Activated CD4-positive, alpha-beta T cell treated with anti-CD3 and anti-CD28 coated beads, Interleukin-2, amount 10 ng/mL, durations not matched to agents 24 days and 14 days (primary cell): ENCODE results near the gene HIVEP2. TPM values are rescaled to one million over a fixed set of nuclear protein-coding genes. Genes with fewer than 3 reads are reported as not detected.

Experiments used
- DNase-seq: peaks from one replicate; pipeline ENCODE4 v3.0.0; 2022
- H3K27ac Mint-ChIP-seq: one replicate; pipeline ENCODE4 v1.8.0; 2022; ENCODE audit warnings: mild to moderate bottlenecking, mixed read lengths
- H3K27me3 Mint-ChIP-seq: one replicate; pipeline ENCODE4 v1.8.0; 2022; ENCODE audit warnings: mixed read lengths
- H3K36me3 Mint-ChIP-seq: one replicate; pipeline ENCODE4 v1.8.0; 2022; ENCODE audit warnings: low read depth, mild to moderate bottlenecking, mixed read lengths
- H3K4me1 Mint-ChIP-seq: one replicate; pipeline ENCODE4 v1.8.0; 2021; ENCODE audit warnings: mixed read lengths
- H3K4me3 Mint-ChIP-seq: one replicate; pipeline ENCODE4 v1.8.0; 2022; ENCODE audit warnings: mild to moderate bottlenecking, moderate library complexity, mixed read lengths
- H3K9me3 Mint-ChIP-seq: one replicate; pipeline ENCODE4 v1.8.0; 2021; ENCODE audit warnings: mixed read lengths
- intact Hi-C: fragments of 100-400 bp; cut with micrococcal nuclease; formaldehyde crosslinking; loops from one replicate; pipeline ENCODE4 v1.15.1; 2023
- total RNA-seq: library from RNA; stranded (reverse); gene quantifications from 2 replicates; pipeline ENCODE4 v1.2.3, GENCODE V29; 2022

The HIVEP2 gene
- total RNA-seq, 1 donor from 2014 or later, result 27.1 TPM

- Mint-ChIP-seq H3K36me3 (no peaks in the 10 kb centered on the region), H3K4me3 (no peak overlapping the region), H3K27ac (no peak overlapping the region), H3K27me3 (no peaks in the 10 kb centered on the region), H3K4me1 (peaks cover 16% of the 10 kb centered on the region), H3K9me3 (no peaks in the 10 kb centered on the region)
- no peak for DNase-seq
- intact Hi-C loops, result no loop called here
Measured at GRCh38 chr6:142953373-142954273, 8.6 kb upstream of the HIVEP2 start.

GRCh38 chr6:142952614-142953013 lies 7.6 kb upstream of the HIVEP2 start:
- DNase-seq, result no peak
- intact Hi-C loops, result no loop called here
- H3K27me3 Mint-ChIP-seq, result no peaks in the 10 kb centered on the region
- H3K4me1 Mint-ChIP-seq, result peaks cover 23% of the 10 kb centered on the region
- H3K27ac Mint-ChIP-seq, result no peak overlapping the region
- no peaks in the 10 kb centered on the region for H3K9me3 Mint-ChIP-seq
- no peaks in the 10 kb centered on the region for H3K36me3 Mint-ChIP-seq
- H3K4me3 Mint-ChIP-seq, result no peak overlapping the region

- no peak for DNase-seq
- Mint-ChIP-seq H3K9me3 (no peaks in the 10 kb centered on the region), H3K27me3 (no peaks in the 10 kb centered on the region), H3K27ac (no peak overlapping the region), H3K36me3 (no peaks in the 10 kb centered on the region), H3K4me1 (peaks cover 25% of the 10 kb centered on the region), H3K4me3 (no peak overlapping the region)
- intact Hi-C loops, result no loop called here
Measured at GRCh38 chr6:142950291-142950690, 5.3 kb upstream of the HIVEP2 start.

- peak overlapping the region; percentile 82 for H3K4me3 Mint-ChIP-seq
- DNase-seq, result no peak
- H3K4me1 Mint-ChIP-seq, result peaks cover 37% of the 10 kb centered on the region
- peaks cover 5% of the 10 kb centered on the region for H3K36me3 Mint-ChIP-seq
- intact Hi-C loops, result loop anchor here (1.0 to 10.0 kb wide), 12 partner anchors 79 to 1267 kb away; partner anchors contain the start of genes ADAT2 and PEX3
- no peaks in the 10 kb centered on the region for H3K9me3 Mint-ChIP-seq
- peak overlapping the region; percentile 87 for H3K27ac Mint-ChIP-seq
- H3K27me3 Mint-ChIP-seq, result peaks cover 3% of the 10 kb centered on the region
Measured at GRCh38 chr6:142947714-142948480, 2.9 kb upstream of the HIVEP2 start.

GRCh38 chr6:142946924-142947713 lies 2.1 kb upstream of the HIVEP2 start:
- peaks cover 37% of the 10 kb centered on the region for H3K4me1 Mint-ChIP-seq
- DNase-seq, result peak; percentile 91
- peak overlapping the region; percentile 97 for H3K27ac Mint-ChIP-seq
- no peaks in the 10 kb centered on the region for H3K9me3 Mint-ChIP-seq
- H3K36me3 Mint-ChIP-seq, result peaks cover 5% of the 10 kb centered on the region
- peak overlapping the region; percentile 93 for H3K4me3 Mint-ChIP-seq
- peaks cover 3% of the 10 kb centered on the region for H3K27me3 Mint-ChIP-seq
- intact Hi-C loops, result loop anchor here (1.0 to 10.0 kb wide), 12 partner anchors 80 to 1268 kb away; partner anchors contain the start of genes ADAT2 and PEX3

GRCh38 chr6:142946181-142946923 lies 1.4 kb upstream of the HIVEP2 start:
- peak; percentile 95 for DNase-seq
- peak overlapping the region; percentile 93 for H3K4me3 Mint-ChIP-seq
- intact Hi-C loops, result loop anchor here (2.0 to 10.0 kb wide), 8 partner anchors 81 to 1268 kb away; partner anchors contain the start of genes ADAT2 and PEX3
- H3K36me3 Mint-ChIP-seq, result peaks cover 5% of the 10 kb centered on the region
- H3K27me3 Mint-ChIP-seq, result peaks cover 3% of the 10 kb centered on the region
- H3K27ac Mint-ChIP-seq, result peak overlapping the region; percentile 97
- H3K9me3 Mint-ChIP-seq, result no peaks in the 10 kb centered on the region
- H3K4me1 Mint-ChIP-seq, result peaks cover 42% of the 10 kb centered on the region

GRCh38 chr6:142945446-142946180 lies 637 bp upstream of the HIVEP2 start:
- H3K9me3 Mint-ChIP-seq, result no peaks in the 10 kb centered on the region
- DNase-seq, result peak; percentile 85
- peak overlapping the region; percentile 97 for H3K27ac Mint-ChIP-seq
- intact Hi-C loops, result loop anchor here (2.0 to 10.0 kb wide), 9 partner anchors 82 to 1269 kb away; partner anchors contain the start of genes ADAT2 and PEX3
- H3K4me3 Mint-ChIP-seq, result peak overlapping the region; percentile 93
- H3K36me3 Mint-ChIP-seq, result peaks cover 5% of the 10 kb centered on the region
- H3K27me3 Mint-ChIP-seq, result peaks cover 3% of the 10 kb centered on the region
- H3K4me1 Mint-ChIP-seq, result peaks cover 46% of the 10 kb centered on the region

GRCh38 chr6:142944124-142945048 lies 590 bp downstream of the HIVEP2 start:
- intact Hi-C loops, result loop anchor here (1.0 to 10.0 kb wide), 13 partner anchors 18 to 1270 kb away; no protein-coding TSS in a partner anchor
- Mint-ChIP-seq H3K27me3 (peaks cover 3% of the 10 kb centered on the region), H3K4me1 (peaks cover 51% of the 10 kb centered on the region), H3K9me3 (no peaks in the 10 kb centered on the region), H3K36me3 (peaks cover 7% of the 10 kb centered on the region), H3K27ac (peak overlapping the region; percentile 99), H3K4me3 (peak overlapping the region; percentile 93)
- peak; percentile 96 for DNase-seq

GRCh38 chr6:142943711-142944123 lies 1.3 kb downstream of the HIVEP2 start:
- Mint-ChIP-seq H3K4me1 (peaks cover 54% of the 10 kb centered on the region), H3K36me3 (peaks cover 9% of the 10 kb centered on the region), H3K27me3 (peaks cover 3% of the 10 kb centered on the region), H3K4me3 (peak overlapping the region; percentile 93), H3K27ac (peak overlapping the region; percentile 99), H3K9me3 (no peaks in the 10 kb centered on the region)
- peak; percentile 85 for DNase-seq
- intact Hi-C loops, result loop anchor here (1.0 to 10.0 kb wide), 13 partner anchors 11 to 1271 kb away; no protein-coding TSS in a partner anchor

GRCh38 chr6:142942805-142943227 lies 2.2 kb downstream of the HIVEP2 start:
- peak overlapping the region; percentile 99 for H3K27ac Mint-ChIP-seq
- H3K4me3 Mint-ChIP-seq, result peak overlapping the region; percentile 93
- peaks cover 3% of the 10 kb centered on the region for H3K27me3 Mint-ChIP-seq
- intact Hi-C loops, result loop anchor here (1.0 to 10.0 kb wide), 8 partner anchors 11 to 1272 kb away; no protein-coding TSS in a partner anchor
- no peaks in the 10 kb centered on the region for H3K9me3 Mint-ChIP-seq
- H3K36me3 Mint-ChIP-seq, result peaks cover 13% of the 10 kb centered on the region
- H3K4me1 Mint-ChIP-seq, result peaks cover 56% of the 10 kb centered on the region
- no peak for DNase-seq

GRCh38 chr6:142942238-142942637 lies 2.7 kb downstream of the HIVEP2 start:
- no peak for DNase-seq
- Mint-ChIP-seq H3K9me3 (no peaks in the 10 kb centered on the region), H3K4me3 (peak overlapping the region; percentile 93), H3K36me3 (peaks cover 13% of the 10 kb centered on the region), H3K27ac (peak overlapping the region; percentile 99), H3K4me1 (peaks cover 53% of the 10 kb centered on the region), H3K27me3 (peaks cover 3% of the 10 kb centered on the region)
- intact Hi-C loops, result loop anchor here (2.0 to 10.0 kb wide), 6 partner anchors 249 to 1273 kb away; no protein-coding TSS in a partner anchor
